ENCODE results near the gene RFX5.

The RFX5 gene

GRCh38 chr1:151368393-151369301 lies 21.6 kb upstream of the RFX5 start:
- no peak overlapping the region for H3K27ac ChIP-seq (ENCODE audit: low read length)
- no peak for DNase-seq
- H3K9me2 ChIP-seq (replicated peaks; ENCODE audit: insufficient read depth, low read length) = no peaks in the 10 kb centered on the region
- no peak overlapping the region for H3K9ac ChIP-seq (ENCODE audit: low read length)
- H3K4me1 ChIP-seq (ENCODE audit: low read length) = no peaks in the 10 kb centered on the region
- H3K4me3 ChIP-seq (ENCODE audit: low read length) = no peak overlapping the region
- no peaks in the 10 kb centered on the region for H4K20me1 ChIP-seq (ENCODE audit: insufficient read depth, low read length)
- H2AFZ ChIP-seq (ENCODE audit: low read length) = no peak overlapping the region
- no peaks in the 10 kb centered on the region for H3K36me3 ChIP-seq (replicated peaks; ENCODE audit: insufficient read depth, low read length)
- no peaks in the 10 kb centered on the region for H3K79me2 ChIP-seq (ENCODE audit: low read length)
- H3K4me2 ChIP-seq (ENCODE audit: low read depth, low read length) = no peak overlapping the region
- no peaks in the 10 kb centered on the region for H3K27me3 ChIP-seq (replicated peaks; ENCODE audit: insufficient read depth, low read length)
- H3F3A ChIP-seq (ENCODE audit: insufficient read depth, low read length) = no peaks in the 10 kb centered on the region
- no peaks in the 10 kb centered on the region for H3K9me3 ChIP-seq (replicated peaks; ENCODE audit: insufficient read depth, low read length)
- TF ChIP-seq CTCF (IDR thresholded peaks at IDR 0.05; ENCODE audit: low read length) = no peak

GRCh38 chr1:151367658-151368392 lies 20.8 kb upstream of the RFX5 start:
- Histone ChIP-seq H4K20me1 (ENCODE audit: insufficient read depth, low read length) (no peaks in the 10 kb centered on the region), H3K9ac (ENCODE audit: low read length) (no peak overlapping the region), H2AFZ (ENCODE audit: low read length) (no peak overlapping the region), H3F3A (ENCODE audit: insufficient read depth, low read length) (no peaks in the 10 kb centered on the region), H3K27me3 (replicated peaks; ENCODE audit: insufficient read depth, low read length) (no peaks in the 10 kb centered on the region), H3K36me3 (replicated peaks; ENCODE audit: insufficient read depth, low read length) (no peaks in the 10 kb centered on the region), H3K4me1 (ENCODE audit: low read length) (no peaks in the 10 kb centered on the region), H3K79me2 (ENCODE audit: low read length) (no peaks in the 10 kb centered on the region), H3K9me2 (replicated peaks; ENCODE audit: insufficient read depth, low read length) (no peaks in the 10 kb centered on the region), H3K9me3 (replicated peaks; ENCODE audit: insufficient read depth, low read length) (no peaks in the 10 kb centered on the region), H3K4me2 (ENCODE audit: low read depth, low read length) (no peak overlapping the region), H3K27ac (ENCODE audit: low read length) (no peak overlapping the region), H3K4me3 (ENCODE audit: low read length) (no peak overlapping the region)
- TF ChIP-seq CTCF (IDR thresholded peaks at IDR 0.05; ENCODE audit: low read length) (no peak), EZH2phosphoT487 (IDR thresholded peaks at IDR 0.05; ENCODE audit: low read length) (no peak), EZH2 (optimal IDR thresholded peaks at IDR 0.05; ENCODE audit: low read depth, low read length) (no peak)
- no peak for DNase-seq

- no peak overlapping the region for H3K4me3 ChIP-seq (ENCODE audit: low read length)
Observed at GRCh38 chr1:151364996-151365395, 17.9 kb upstream of the RFX5 start.

More at GRCh38 chr1:151364996-151365395, 17.9 kb upstream of the RFX5 start:
- no peaks in the 10 kb centered on the region for H3K9me3 ChIP-seq (replicated peaks; ENCODE audit: insufficient read depth, low read length)
- H3K27me3 ChIP-seq (replicated peaks; ENCODE audit: insufficient read depth, low read length) = no peaks in the 10 kb centered on the region
- DNase-seq = no peak
- H4K20me1 ChIP-seq (ENCODE audit: insufficient read depth, low read length) = no peaks in the 10 kb centered on the region
- no peak overlapping the region for H3K27ac ChIP-seq (ENCODE audit: low read length)
- TF ChIP-seq EZH2phosphoT487 (IDR thresholded peaks at IDR 0.05; ENCODE audit: low read length) (no peak), CTCF (IDR thresholded peaks at IDR 0.05; ENCODE audit: low read length) (no peak)
- H2AFZ ChIP-seq (ENCODE audit: low read length) = no peak overlapping the region
- H3K9ac ChIP-seq (ENCODE audit: low read length) = no peak overlapping the region
- no peaks in the 10 kb centered on the region for H3K79me2 ChIP-seq (ENCODE audit: low read length)
- H3K36me3 ChIP-seq (replicated peaks; ENCODE audit: insufficient read depth, low read length) = no peaks in the 10 kb centered on the region
- H3F3A ChIP-seq (ENCODE audit: insufficient read depth, low read length) = no peaks in the 10 kb centered on the region
- no peak overlapping the region for H3K4me2 ChIP-seq (ENCODE audit: low read depth, low read length)
- no peaks in the 10 kb centered on the region for H3K4me1 ChIP-seq (ENCODE audit: low read length)
- H3K9me2 ChIP-seq (replicated peaks; ENCODE audit: insufficient read depth, low read length) = no peaks in the 10 kb centered on the region

Measured in MM.1S (cell line).